SK-N-SH (cell line): ENCODE data around the gene TPO. TPM values are rescaled to one million over a fixed set of nuclear protein-coding genes. Genes with fewer than 3 reads are reported as not detected.

Experiments
- CTCF ChIA-PET: fragments of 300-600, 350-600 bp; formaldehyde crosslinking; extraction: SDS; loops from one replicate; lab custom pipeline; 2021; lab: Yijun Ruan, JAX
- POLR2A ChIA-PET: fragments of 350-600 bp; sonication (Branson Sonifier 250); formaldehyde crosslinking; extraction: SDS; loops from one replicate; lab custom pipeline; 2020; ENCODE audit warnings: antibody characterized with exemption, inconsistent platforms; lab: Yijun Ruan, JAX
- DNase-seq: peaks from one replicate; pipeline ENCODE4 v3.0.0; 2012
- H2AFZ ChIP-seq: fragments of 200-600 bp; sonication (generic); 2 replicates; pipeline ENCODE4 v1.8.1; 2016; ENCODE audit warnings: antibody characterized with exemption, mild to moderate bottlenecking, low read depth
- H3F3A ChIP-seq: fragments of 200-600 bp; sonication (generic); replicated peaks from 2 replicates; pipeline ENCODE3; 2016; ENCODE audit warnings: antibody characterized with exemption, mild to moderate bottlenecking; ENCODE audit not compliant: insufficient read depth
- H3K27ac ChIP-seq, 2 experiments: fragments of 200-500 bp in 1 of 2; fragments of 200-600 bp in 1 of 2; sonication (Bioruptor generic) in 1 of 2; sonication (generic), shearing (Covaris generic) in 1 of 2; 2 replicates each; pipeline versions ENCODE4 v1.5.1 to v1.6.1; 2014 to 2016; ENCODE audit warnings: low read depth in 2 of 2, inconsistent platforms in 1 of 2, low read length in 1 of 2, mild to moderate bottlenecking in 1 of 2, mixed read lengths in 1 of 2
- H3K27me3 ChIP-seq: fragments of 200-600 bp; sonication (generic), shearing (Covaris generic); 2 replicates; pipeline ENCODE4 v1.6.1; 2016; ENCODE audit warnings: mixed run types; ENCODE audit not compliant: insufficient read depth
- H3K36me3 ChIP-seq, 2 experiments: fragments of 200-500 bp in 1 of 2; fragments of 200-600 bp in 1 of 2; sonication (Bioruptor generic) in 1 of 2; sonication (generic) in 1 of 2; replicated peaks in 1 of 2; 2 replicates each; pipeline versions ENCODE3 to v1.5.1; 2014 to 2016; ENCODE audit warnings: low read length in 1 of 2, mild to moderate bottlenecking in 1 of 2; ENCODE audit not compliant: insufficient read depth in 2 of 2, control insufficient read depth in 1 of 2
- H3K4me1 ChIP-seq, 2 experiments: fragments of 200-500 bp in 1 of 2; fragments of 200-600 bp in 1 of 2; sonication (Bioruptor generic) in 1 of 2; sonication (generic), shearing (Covaris generic) in 1 of 2; 2 replicates each; pipeline versions ENCODE4 v1.5.1 to v1.6.1; 2014 to 2016; ENCODE audit warnings: low read depth in 1 of 2, low read length in 1 of 2, mixed run types in 1 of 2; ENCODE audit not compliant: insufficient read depth in 2 of 2, control insufficient read depth in 1 of 2
- H3K4me2 ChIP-seq: fragments of 200-600 bp; sonication (generic), shearing (Covaris generic); 2 replicates; pipeline ENCODE4 v1.6.1; 2017; ENCODE audit warnings: mixed run types
- H3K4me3 ChIP-seq, 2 experiments: fragments of 200-500 bp in 1 of 2; fragments of 200-600 bp in 1 of 2; sonication (Bioruptor generic) in 1 of 2; sonication (generic), shearing (Covaris generic) in 1 of 2; 2 replicates each; pipeline versions ENCODE4 v1.5.1 to v1.8.1; 2014 to 2016; ENCODE audit warnings: low read depth in 2 of 2, inconsistent platforms in 1 of 2, low read length in 1 of 2, mild to moderate bottlenecking in 1 of 2, mixed read lengths in 1 of 2, moderate library complexity in 1 of 2
- H3K79me2 ChIP-seq: fragments of 200-600 bp; sonication (generic); 2 replicates; pipeline ENCODE4 v1.8.1; 2017; ENCODE audit warnings: mild to moderate bottlenecking; ENCODE audit not compliant: insufficient read depth
- H3K9ac ChIP-seq: fragments of 200-600 bp; sonication (generic); 2 replicates; pipeline ENCODE4 v1.6.1; 2017; ENCODE audit warnings: mixed run types
- H3K9me2 ChIP-seq: fragments of 200-600 bp; sonication (generic); 2 replicates; pipeline ENCODE4 v1.6.1; 2017; ENCODE audit warnings: mixed run types
- H3K9me3 ChIP-seq: fragments of 200-600 bp; sonication (generic); 2 replicates; pipeline ENCODE4 v1.6.1; 2017; ENCODE audit warnings: mixed run types, mild to moderate bottlenecking, moderate library complexity
- H4K20me1 ChIP-seq: fragments of 200-600 bp; sonication (generic); 2 replicates; pipeline ENCODE4 v1.6.1; 2017; ENCODE audit warnings: mild to moderate bottlenecking, mixed run types; ENCODE audit not compliant: insufficient read depth
- MAX ChIP-seq: IDR thresholded peaks from 2 replicates; pipeline ENCODE4 v1.4.0; 2012; ENCODE audit warnings: low read depth
- MXI1 ChIP-seq: IDR thresholded peaks from 2 replicates; pipeline ENCODE4 v1.6.1; 2012; ENCODE audit warnings: mild to moderate bottlenecking, low read depth, low read length, improper control_type of control experiment
- POLR2AphosphoS5 ChIP-seq: IDR thresholded peaks from 2 replicates; pipeline ENCODE4 v1.6.1; 2012; ENCODE audit warnings: low read depth, low read length
- RAD21 ChIP-seq: IDR thresholded peaks from 2 replicates; pipeline ENCODE4 v1.6.1; 2012; ENCODE audit warnings: mild to moderate bottlenecking, low read length
- RFX5 ChIP-seq: IDR thresholded peaks from 2 replicates; pipeline ENCODE4 v1.6.1; 2012; ENCODE audit warnings: mild to moderate bottlenecking, improper control_type of control experiment, low read length
- SMC3 ChIP-seq: IDR thresholded peaks from 2 replicates; pipeline ENCODE4 v1.6.1; 2012; ENCODE audit warnings: low read depth, low read length, improper control_type of control experiment
- TCF12 ChIP-seq: IDR thresholded peaks from 2 replicates; pipeline ENCODE4 v1.4.0; 2012
- WGBS: methylation state at CpG from one replicate; pipeline ENCODE4 v1.1.6; 2017; ENCODE audit warnings: low lambda C conversion rate; 5-methylcytosine and 5-hydroxymethylcytosine counted together
- polyA plus RNA-seq, 3 experiments: library from polyadenylated mRNA; depleted of rRNA; stranded (reverse); fragments of >200 nt; gene quantifications; 2 replicates each; pipeline ENCODE4 v1.2.3, GENCODE V29; 2012
- TF ChIP-seq, protein P1 (sequence below): IDR thresholded peaks from 2 replicates; pipeline ENCODE4 v1.6.1; 2012; ENCODE audit warnings: mild to moderate bottlenecking, low read depth, low read length, moderate library complexity
- TF ChIP-seq, protein P2 (sequence below): IDR thresholded peaks from 2 replicates; pipeline ENCODE4 v1.4.0; 2012; ENCODE audit warnings: low read depth, borderline replicate concordance
- TF ChIP-seq, protein P3 (sequence below): fragments of 200-600 bp; sonication (generic); IDR thresholded peaks from 2 replicates; pipeline ENCODE4 v1.6.1; 2017; ENCODE audit warnings: antibody characterized with exemption, mild to moderate bottlenecking, moderate library complexity

TPO gene
- polyA plus RNA-seq, 1 of the 3 experiments (the other 2 are of a cell fraction), result not detected

DNA sequence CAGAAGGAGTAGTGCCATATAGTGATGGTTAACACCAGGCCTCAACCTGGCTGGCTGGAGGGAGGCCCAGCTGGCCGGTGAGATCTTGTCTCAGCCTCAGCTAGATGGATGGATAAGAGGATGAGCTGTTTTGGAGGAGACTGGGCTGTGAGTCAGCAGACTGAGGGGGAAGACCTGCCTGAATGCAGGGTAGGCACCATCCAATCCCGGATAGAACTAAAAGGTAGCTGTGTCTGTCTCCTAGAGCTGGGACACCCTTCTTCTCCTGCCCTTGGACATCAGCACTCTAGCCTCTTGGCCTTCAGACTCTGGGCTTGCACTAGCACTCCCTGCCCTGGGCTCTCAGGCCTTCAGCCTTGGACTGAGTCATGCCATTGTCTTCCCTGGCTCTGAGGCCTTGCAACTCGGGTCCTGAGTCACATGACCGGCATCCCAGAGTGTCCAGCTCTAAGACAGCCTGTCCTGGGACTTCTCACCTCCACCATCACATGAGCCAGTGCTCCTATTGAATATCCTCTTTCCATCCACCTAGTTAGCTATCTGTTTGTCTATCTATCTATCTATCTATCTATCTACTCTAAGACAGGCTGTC lies 131.3 kb downstream of the TPO start:
- Histone ChIP-seq H3K27ac (no peak overlapping the region), H3K9me2 (no peaks in the 10 kb centered on the region), H3K9me3 (no peaks in the 10 kb centered on the region)
- TF ChIP-seq, protein P1, sequence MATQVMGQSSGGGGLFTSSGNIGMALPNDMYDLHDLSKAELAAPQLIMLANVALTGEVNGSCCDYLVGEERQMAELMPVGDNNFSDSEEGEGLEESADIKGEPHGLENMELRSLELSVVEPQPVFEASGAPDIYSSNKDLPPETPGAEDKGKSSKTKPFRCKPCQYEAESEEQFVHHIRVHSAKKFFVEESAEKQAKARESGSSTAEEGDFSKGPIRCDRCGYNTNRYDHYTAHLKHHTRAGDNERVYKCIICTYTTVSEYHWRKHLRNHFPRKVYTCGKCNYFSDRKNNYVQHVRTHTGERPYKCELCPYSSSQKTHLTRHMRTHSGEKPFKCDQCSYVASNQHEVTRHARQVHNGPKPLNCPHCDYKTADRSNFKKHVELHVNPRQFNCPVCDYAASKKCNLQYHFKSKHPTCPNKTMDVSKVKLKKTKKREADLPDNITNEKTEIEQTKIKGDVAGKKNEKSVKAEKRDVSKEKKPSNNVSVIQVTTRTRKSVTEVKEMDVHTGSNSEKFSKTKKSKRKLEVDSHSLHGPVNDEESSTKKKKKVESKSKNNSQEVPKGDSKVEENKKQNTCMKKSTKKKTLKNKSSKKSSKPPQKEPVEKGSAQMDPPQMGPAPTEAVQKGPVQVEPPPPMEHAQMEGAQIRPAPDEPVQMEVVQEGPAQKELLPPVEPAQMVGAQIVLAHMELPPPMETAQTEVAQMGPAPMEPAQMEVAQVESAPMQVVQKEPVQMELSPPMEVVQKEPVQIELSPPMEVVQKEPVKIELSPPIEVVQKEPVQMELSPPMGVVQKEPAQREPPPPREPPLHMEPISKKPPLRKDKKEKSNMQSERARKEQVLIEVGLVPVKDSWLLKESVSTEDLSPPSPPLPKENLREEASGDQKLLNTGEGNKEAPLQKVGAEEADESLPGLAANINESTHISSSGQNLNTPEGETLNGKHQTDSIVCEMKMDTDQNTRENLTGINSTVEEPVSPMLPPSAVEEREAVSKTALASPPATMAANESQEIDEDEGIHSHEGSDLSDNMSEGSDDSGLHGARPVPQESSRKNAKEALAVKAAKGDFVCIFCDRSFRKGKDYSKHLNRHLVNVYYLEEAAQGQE, result no peak
- TF ChIP-seq MAX (no peak), TCF12 (peak; percentile 42)
- TF ChIP-seq, protein P2, sequence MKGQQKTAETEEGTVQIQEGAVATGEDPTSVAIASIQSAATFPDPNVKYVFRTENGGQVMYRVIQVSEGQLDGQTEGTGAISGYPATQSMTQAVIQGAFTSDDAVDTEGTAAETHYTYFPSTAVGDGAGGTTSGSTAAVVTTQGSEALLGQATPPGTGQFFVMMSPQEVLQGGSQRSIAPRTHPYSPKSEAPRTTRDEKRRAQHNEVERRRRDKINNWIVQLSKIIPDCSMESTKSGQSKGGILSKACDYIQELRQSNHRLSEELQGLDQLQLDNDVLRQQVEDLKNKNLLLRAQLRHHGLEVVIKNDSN, result peak; percentile 79
- TF ChIP-seq, all 33 proteins: peak for 2
- WGBS, result 47% methylated on average over 4 of the region's 4 CpGs
- POLR2A ChIA-PET, result no interaction called here
- Histone ChIP-seq H2AFZ (peak overlapping the region; percentile 30), H3K79me2 (no peaks in the 10 kb centered on the region), H4K20me1 (no peaks in the 10 kb centered on the region), H3K9ac (no peak overlapping the region), H3K4me1 (peaks cover 0 to 34% of the 10 kb centered on the region in 2 experiments; a peak in 2 of 4 replicates), H3K36me3 (no peaks in the 10 kb centered on the region), H3F3A (no peaks in the 10 kb centered on the region), H3K4me2 (no peak overlapping the region), H3K4me3 (no peak overlapping the region), H3K27me3 (no peaks in the 10 kb centered on the region)
- CTCF ChIA-PET, result interaction anchor here (0.7 to 4.2 kb wide), 21 partner anchors 11 to 831 kb away, joined by 3 to 58 read pairs (median 6); partner anchors contain the start of gene SNTG2
- DNase-seq, result no peak

DNA sequence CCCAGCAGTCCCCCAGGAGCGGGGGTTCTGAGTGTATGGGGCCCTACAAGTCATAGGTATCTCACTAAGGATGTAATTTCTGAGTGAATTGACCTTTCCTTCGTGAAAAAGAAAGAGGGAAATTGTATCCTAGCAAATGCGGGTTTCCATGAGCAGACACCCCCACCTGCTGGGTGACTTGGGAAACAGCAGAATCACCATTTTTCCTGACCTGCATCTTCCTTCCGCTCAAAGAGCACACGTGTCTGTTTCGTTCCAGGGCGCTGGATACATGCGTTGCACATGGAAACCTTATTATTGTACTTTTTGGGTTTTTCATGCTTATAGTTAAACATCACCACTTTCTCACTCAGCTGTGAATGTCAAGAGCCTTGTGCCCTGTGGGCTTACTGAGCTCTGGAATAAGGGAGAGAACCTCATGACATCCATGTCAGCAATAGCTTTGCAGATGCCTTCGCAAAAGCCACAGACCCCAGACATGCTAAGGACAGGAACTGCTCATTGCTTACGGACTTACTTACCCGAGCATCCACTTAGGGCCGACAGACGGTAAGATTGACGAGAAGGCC lies 132.8 kb downstream of the TPO start:
- ChIA-PET POLR2A (no interaction called here), CTCF (interaction anchor here (0.6 to 4.2 kb wide), 59 partner anchors 9 to 1016 kb away, joined by 3 to 58 read pairs (median 4); partner anchors contain the start of gene SNTG2)
- 22% methylated on average over 14 of the region's 14 CpGs for WGBS
- Histone ChIP-seq H3K27me3 (no peaks in the 10 kb centered on the region), H3K4me1 (peaks cover 0 to 40% of the 10 kb centered on the region in 2 experiments; a peak in 2 of 4 replicates), H2AFZ (peak overlapping the region; percentile 61), H3K4me3 (no peak overlapping the region), H4K20me1 (no peaks in the 10 kb centered on the region), H3K36me3 (no peaks in the 10 kb centered on the region), H3K4me2 (no peak overlapping the region), H3K79me2 (no peaks in the 10 kb centered on the region), H3K27ac (no peak overlapping the region), H3K9ac (no peak overlapping the region), H3F3A (no peaks in the 10 kb centered on the region), H3K9me3 (no peaks in the 10 kb centered on the region), H3K9me2 (no peaks in the 10 kb centered on the region)
- TF ChIP-seq RAD21 (peak; percentile 100), SMC3 (peak; percentile 98), MXI1 (peak; percentile 90), POLR2AphosphoS5 (no peak), RFX5 (peak; percentile 21; the same call in 1 of the 2 replicates)
- TF ChIP-seq, protein P3, sequence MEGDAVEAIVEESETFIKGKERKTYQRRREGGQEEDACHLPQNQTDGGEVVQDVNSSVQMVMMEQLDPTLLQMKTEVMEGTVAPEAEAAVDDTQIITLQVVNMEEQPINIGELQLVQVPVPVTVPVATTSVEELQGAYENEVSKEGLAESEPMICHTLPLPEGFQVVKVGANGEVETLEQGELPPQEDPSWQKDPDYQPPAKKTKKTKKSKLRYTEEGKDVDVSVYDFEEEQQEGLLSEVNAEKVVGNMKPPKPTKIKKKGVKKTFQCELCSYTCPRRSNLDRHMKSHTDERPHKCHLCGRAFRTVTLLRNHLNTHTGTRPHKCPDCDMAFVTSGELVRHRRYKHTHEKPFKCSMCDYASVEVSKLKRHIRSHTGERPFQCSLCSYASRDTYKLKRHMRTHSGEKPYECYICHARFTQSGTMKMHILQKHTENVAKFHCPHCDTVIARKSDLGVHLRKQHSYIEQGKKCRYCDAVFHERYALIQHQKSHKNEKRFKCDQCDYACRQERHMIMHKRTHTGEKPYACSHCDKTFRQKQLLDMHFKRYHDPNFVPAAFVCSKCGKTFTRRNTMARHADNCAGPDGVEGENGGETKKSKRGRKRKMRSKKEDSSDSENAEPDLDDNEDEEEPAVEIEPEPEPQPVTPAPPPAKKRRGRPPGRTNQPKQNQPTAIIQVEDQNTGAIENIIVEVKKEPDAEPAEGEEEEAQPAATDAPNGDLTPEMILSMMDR, result peak; percentile 97
- DNase-seq, result peak; percentile 88
